ENCODE measurements around the gene CRYGC.
"Not testable (repeated sequence)": the region's sequence is repeated elsewhere in the genome, so short reads cannot be mapped to it uniquely, and the experiment has no call there.

CRYGC gene

DNA sequence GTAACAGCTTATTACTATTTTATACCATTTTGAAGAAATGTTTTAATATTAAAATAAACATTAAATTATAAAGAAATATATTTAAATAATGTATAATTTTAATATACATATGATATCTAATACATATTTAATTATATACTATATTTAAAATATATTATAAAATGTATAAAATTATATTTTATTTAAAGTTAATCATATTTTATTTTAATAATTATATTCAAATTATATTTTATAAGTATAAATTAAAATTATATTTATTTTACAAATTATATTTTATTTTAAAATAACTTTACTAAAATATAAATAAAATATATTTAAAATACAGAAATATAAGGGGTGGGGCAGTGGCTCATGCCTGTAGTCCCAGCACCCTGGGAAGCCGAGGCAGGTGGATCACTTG lies 7.4 kb downstream of the CRYGC start:
- no peaks in the 10 kb centered on the region for H3K36me3 Mint-ChIP-seq
- H3K27me3 Mint-ChIP-seq = peaks cover 12% of the 10 kb centered on the region
- no peaks in the 10 kb centered on the region for H3K9me3 Mint-ChIP-seq (ENCODE audit: low read depth)
- H3K4me3 Mint-ChIP-seq = no peak overlapping the region
- no peak overlapping the region for H3K27ac Mint-ChIP-seq
- H3K4me1 Mint-ChIP-seq (ENCODE audit: low read depth) = peaks cover 5% of the 10 kb centered on the region

DNA sequence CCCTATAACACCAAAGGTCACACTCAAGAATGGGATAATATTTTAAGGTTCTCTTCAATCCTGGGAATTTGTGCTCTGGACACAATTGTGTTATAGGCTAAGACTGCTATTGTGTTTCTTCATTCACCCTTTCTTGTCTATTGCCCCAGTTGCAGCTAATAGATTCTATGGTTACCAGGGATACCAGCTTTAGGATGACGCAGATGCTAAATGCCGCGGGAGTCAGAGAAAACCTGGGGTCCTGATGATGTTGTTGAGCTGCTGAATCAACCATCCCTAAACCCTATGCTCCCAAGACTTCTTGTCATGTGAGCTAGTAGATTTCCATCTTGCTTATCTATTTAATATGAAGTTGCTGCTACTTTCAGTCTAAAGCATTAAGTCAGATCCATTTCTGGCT lies 10.7 kb downstream of the CRYGC start:
- Mint-ChIP-seq H3K27me3 (peaks cover 2% of the 10 kb centered on the region), H3K36me3 (no peaks in the 10 kb centered on the region), H3K9me3 (ENCODE audit: low read depth) (no peaks in the 10 kb centered on the region), H3K4me3 (no peak overlapping the region), H3K4me1 (ENCODE audit: low read depth) (peaks cover 1% of the 10 kb centered on the region), H3K27ac (no peak overlapping the region)

DNA sequence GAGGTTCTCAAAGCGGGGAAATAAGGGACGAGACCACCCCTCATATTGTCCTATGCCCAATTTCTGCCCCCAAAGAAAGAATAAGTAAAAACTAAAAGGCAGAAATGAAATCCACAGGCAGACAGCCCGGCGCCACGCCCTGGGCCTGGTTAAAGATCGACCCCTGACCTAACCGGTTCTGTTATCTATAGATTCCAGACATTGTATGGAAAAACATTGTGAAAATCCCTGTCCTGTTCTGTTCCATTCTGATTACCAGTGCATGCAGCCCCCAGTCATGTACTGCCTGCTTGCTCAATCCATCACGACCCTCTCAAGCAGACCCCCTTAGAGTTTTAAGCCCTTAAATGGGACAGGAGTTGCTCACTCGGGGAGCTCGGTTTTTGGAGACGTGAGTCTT lies 12.2 kb downstream of the CRYGC start:
- not testable (repeated sequence) for H3K9me3 Mint-ChIP-seq (ENCODE audit: low read depth); H3K27ac Mint-ChIP-seq; H3K4me3 Mint-ChIP-seq; H3K4me1 Mint-ChIP-seq (ENCODE audit: low read depth); H3K36me3 Mint-ChIP-seq; H3K27me3 Mint-ChIP-seq

DNA sequence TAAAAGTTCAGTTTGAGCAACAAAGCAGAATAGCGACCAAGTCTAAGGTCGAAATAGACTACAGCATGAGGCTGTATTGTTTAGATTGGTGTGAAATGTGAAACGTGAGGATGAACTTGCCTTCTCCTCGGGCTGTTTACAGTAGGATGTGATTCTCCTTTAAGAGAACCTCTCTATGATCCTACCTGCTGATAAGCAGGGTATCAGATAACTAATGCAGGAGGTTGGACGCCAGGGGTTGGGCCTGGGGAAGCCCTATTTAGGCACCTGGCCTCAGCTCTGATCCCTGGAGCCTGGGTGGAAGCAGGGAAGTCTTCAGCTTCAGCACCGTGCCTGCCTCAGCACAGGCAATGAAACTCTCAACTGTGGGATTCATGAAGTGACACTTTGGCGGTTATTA lies 16.7 kb downstream of the CRYGC start:
- Mint-ChIP-seq H3K4me3 (no peak overlapping the region), H3K9me3 (ENCODE audit: low read depth) (no peaks in the 10 kb centered on the region), H3K27ac (no peak overlapping the region), H3K27me3 (no peaks in the 10 kb centered on the region), H3K36me3 (no peaks in the 10 kb centered on the region), H3K4me1 (ENCODE audit: low read depth) (no peaks in the 10 kb centered on the region)

DNA sequence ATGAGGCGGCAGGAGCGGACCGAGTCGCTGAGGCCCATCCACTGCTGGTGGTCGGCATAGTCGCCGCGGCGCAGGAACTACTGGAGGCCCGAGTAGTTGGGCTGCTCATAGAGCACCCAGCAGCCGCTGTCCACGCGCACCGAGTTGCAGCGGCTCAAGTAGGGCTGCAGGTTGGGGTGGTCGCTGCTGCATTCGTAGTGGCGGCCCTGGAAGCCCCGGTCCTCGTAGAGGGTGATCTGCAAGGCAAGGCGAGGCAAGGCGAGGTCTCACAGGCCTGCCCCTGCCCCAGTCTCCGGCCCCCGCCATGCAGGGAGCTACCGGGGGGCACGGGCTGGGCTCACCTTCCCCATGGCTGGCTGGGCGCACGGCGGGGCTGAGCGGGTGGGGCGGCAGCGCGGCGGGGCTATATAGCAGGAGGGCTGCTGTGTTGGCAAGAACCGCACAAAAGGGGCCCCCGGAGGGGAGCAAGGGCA lies 17.3 kb downstream of the CRYGC start:
- H3K4me1 Mint-ChIP-seq (ENCODE audit: low read depth); H3K4me3 Mint-ChIP-seq; H3K36me3 Mint-ChIP-seq; H3K9me3 Mint-ChIP-seq (ENCODE audit: low read depth); H3K27me3 Mint-ChIP-seq; H3K27ac Mint-ChIP-seq: not testable (repeated sequence)

DNA sequence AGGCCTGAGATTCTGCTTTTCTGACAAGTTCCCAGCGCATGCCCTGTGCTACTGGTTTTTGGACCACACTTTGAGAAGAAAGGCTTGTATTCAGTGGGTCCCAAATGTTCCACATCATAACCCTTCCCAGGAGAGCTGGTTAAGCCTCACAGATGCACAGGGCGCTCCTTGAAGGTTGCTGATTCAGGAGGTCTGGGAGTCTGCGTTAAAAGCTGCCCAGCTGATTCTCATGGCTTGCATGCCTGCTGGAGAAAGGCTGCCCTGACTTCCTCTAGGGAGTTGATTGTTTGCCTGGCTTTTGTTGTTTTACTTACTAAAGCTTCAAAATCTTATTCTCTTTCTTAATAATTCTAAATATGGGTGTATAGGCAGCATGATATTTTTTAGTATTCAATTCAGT lies 26.0 kb downstream of the CRYGC start:
- Mint-ChIP-seq H3K27me3 (peaks cover 9% of the 10 kb centered on the region), H3K36me3 (no peaks in the 10 kb centered on the region), H3K4me3 (no peak overlapping the region), H3K9me3 (ENCODE audit: low read depth) (peaks cover 4% of the 10 kb centered on the region), H3K27ac (no peak overlapping the region), H3K4me1 (ENCODE audit: low read depth) (peaks cover 14% of the 10 kb centered on the region)

DNA sequence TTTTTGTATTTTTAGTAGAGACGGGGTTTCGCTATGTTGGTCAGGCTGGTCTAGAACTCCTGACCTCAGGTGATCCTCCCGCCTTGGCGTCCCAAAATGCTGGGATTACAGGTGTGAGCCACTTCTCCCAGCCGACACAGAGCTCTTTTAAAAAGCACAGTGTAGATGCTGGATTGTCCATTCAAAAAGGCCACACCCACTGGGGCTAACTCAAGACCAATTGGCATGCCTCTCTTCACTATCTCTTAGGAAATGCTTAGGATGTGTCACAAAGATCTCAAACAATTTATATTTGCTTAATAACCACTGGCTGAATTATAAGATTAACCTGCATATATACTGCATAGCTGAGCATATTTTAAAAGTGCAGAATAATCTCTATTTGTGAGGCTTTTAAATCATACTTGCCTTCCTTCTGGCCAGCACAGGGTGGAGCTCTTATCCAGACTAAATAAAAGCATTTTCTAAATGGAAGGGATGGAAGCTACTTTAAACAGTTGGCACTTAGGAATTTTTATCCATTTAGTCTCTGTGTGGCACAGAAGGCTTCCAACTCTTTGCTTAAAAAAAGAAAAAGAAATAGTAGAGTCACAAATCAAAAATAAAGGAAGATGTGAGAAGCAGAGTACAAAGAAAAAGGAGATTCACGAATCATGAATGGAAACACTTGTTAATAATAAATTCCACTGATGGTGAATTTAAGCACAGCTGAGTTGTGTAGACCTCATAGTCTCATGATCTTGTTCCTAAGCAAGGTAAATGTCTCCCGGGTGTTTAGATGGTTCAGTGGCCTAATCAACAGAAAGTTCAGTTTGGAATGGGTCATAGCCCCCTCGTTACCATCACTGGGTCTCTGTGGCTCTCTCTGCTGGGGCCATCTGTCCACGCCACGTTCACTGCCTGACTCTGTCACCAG lies 27.7 kb downstream of the CRYGC start:
- H3K27ac Mint-ChIP-seq = no peak overlapping the region
- H3K36me3 Mint-ChIP-seq = no peaks in the 10 kb centered on the region
- H3K9me3 Mint-ChIP-seq (ENCODE audit: low read depth) = peaks cover 4% of the 10 kb centered on the region
- H3K4me1 Mint-ChIP-seq (ENCODE audit: low read depth) = peaks cover 14% of the 10 kb centered on the region
- peaks cover 8% of the 10 kb centered on the region for H3K27me3 Mint-ChIP-seq
- H3K4me3 Mint-ChIP-seq = no peak overlapping the region

DNA sequence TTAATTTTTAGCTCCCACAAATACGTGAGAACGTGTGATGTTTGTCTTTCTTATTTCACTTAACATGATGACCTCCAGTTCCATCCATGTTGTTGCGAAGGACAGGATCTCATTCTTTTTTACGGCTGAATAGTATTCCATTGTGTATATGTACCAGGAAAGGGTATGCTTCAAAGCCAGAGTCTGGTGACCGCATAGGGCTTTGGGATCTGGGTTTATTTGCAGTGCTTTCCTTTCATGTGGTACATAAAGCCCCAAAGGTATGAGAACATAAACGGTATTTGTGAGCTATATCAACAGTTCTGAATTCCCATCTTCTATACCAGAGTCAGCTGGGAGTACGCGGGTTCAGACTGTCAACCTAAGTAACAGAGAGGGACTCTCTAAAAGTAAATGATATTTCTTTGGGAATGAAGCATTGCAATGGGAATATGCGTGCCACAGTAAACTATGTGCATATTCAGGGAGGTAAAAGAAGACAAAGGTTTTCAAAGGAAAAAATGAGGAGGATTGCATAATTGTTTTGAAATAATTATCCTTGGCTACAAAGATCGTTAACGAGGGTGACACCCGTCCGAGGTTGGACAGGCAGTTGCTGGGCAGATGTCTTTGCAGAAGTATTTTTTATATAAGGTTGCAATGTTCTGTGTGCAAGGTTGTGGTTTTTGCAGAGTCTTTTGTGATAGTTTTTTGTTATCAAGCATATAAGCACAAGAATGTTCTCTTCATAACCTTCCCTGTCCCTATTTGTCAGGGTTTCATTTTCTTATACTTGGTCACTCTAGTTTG lies 29.8 kb downstream of the CRYGC start:
- Mint-ChIP-seq H3K27ac (no peak overlapping the region), H3K36me3 (no peaks in the 10 kb centered on the region), H3K27me3 (peaks cover 3% of the 10 kb centered on the region), H3K4me1 (ENCODE audit: low read depth) (peaks cover 14% of the 10 kb centered on the region), H3K4me3 (no peak overlapping the region), H3K9me3 (ENCODE audit: low read depth) (peaks cover 4% of the 10 kb centered on the region)

DNA sequence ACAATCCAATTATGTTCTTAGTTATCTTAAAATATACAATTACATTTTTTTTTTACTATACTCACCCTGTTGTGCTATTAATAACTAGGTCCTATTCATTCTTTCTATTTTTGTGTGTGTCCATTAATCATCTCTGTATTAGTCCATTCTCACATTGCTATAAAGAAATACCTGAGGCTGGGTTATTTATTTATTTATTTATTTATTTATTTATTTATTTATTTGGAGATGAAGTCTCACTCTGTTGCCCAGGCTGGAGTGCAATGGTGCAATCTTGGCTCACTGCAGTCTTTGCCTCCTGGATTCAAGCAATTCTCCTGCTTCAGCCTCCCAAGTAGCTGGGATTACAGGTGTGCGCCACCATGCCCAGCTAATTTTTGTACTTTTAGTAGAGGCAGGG lies 30.9 kb downstream of the CRYGC start:
- not testable (repeated sequence) for H3K27ac Mint-ChIP-seq; H3K27me3 Mint-ChIP-seq; H3K9me3 Mint-ChIP-seq (ENCODE audit: low read depth); H3K36me3 Mint-ChIP-seq; H3K4me3 Mint-ChIP-seq
- H3K4me1 Mint-ChIP-seq (ENCODE audit: low read depth) = peaks cover 14% of the 10 kb centered on the region

DNA sequence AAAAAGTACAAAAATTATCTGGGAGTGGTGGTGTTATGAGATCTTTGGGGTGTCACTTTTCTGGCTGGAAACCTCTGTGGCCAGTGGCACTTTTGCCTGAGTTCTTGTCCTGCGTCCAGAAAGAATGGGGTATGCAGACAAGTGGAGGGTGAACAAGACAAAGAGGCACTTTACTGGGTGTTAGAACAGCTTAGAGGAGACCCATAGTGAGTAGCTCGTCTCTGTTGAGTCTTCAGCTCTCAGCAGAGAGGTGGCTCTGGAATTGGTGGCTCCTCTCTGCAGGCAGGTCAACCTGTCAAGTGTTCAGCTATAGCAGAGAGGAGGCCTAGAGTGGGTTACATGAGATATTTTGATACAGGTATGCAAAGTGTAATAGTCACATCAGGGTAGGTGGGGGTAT lies 31.4 kb downstream of the CRYGC start:
- H3K27ac Mint-ChIP-seq = no peak overlapping the region
- H3K9me3 Mint-ChIP-seq (ENCODE audit: low read depth) = peaks cover 4% of the 10 kb centered on the region
- peaks cover 14% of the 10 kb centered on the region for H3K4me1 Mint-ChIP-seq (ENCODE audit: low read depth)

DNA sequence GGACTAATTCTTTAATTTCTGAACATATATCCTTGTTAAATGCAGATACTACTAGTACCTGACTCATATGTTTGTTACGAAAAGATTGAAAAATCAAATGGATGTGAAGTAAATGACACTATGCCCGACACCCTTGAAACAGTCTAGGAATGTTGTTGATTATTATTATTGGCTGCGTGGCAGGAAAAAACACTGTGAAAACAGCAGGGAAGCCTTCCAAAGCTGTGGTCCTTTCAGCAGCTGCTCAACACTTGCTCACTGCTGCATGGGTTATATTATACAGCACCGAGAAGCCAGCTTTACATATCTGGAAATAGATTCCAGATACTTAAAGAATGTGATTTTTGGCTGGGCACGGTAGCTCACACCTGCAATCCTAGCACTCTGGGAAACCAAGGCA lies 31.8 kb downstream of the CRYGC start:
- Mint-ChIP-seq H3K4me1 (ENCODE audit: low read depth) (peaks cover 14% of the 10 kb centered on the region), H3K4me3 (no peak overlapping the region), H3K27ac (no peak overlapping the region), H3K9me3 (ENCODE audit: low read depth) (peaks cover 4% of the 10 kb centered on the region), H3K36me3 (no peaks in the 10 kb centered on the region), H3K27me3 (peaks cover 3% of the 10 kb centered on the region)

More for the DNA sequence above, 31.4 kb downstream of the CRYGC start:
- Mint-ChIP-seq H3K27me3 (peaks cover 3% of the 10 kb centered on the region), H3K36me3 (no peaks in the 10 kb centered on the region), H3K4me3 (no peak overlapping the region)

DNA sequence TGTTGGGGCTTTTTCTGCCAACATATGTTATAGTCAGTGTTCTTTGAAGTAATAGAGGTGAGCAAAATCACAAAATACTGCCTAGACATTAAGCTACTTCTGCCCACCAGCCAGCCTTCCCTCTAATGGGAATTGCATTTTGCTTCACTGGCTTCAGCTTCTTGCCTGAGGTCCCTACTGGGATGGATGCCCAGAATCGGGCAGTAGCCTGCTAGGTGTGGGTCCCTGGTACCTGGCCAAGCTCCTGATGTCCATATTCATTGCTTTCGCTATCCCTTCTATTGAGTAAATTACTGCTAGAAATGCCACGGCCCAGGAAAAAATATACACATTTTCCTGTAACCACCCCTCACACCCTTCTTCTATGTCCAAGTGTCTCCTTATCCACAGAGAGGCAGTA lies 32.3 kb downstream of the CRYGC start:
- no peak overlapping the region for H3K4me3 Mint-ChIP-seq
- H3K36me3 Mint-ChIP-seq = no peaks in the 10 kb centered on the region
- peaks cover 14% of the 10 kb centered on the region for H3K4me1 Mint-ChIP-seq (ENCODE audit: low read depth)
- peaks cover 4% of the 10 kb centered on the region for H3K9me3 Mint-ChIP-seq (ENCODE audit: low read depth)
- no peak overlapping the region for H3K27ac Mint-ChIP-seq
- peaks cover 3% of the 10 kb centered on the region for H3K27me3 Mint-ChIP-seq

DNA sequence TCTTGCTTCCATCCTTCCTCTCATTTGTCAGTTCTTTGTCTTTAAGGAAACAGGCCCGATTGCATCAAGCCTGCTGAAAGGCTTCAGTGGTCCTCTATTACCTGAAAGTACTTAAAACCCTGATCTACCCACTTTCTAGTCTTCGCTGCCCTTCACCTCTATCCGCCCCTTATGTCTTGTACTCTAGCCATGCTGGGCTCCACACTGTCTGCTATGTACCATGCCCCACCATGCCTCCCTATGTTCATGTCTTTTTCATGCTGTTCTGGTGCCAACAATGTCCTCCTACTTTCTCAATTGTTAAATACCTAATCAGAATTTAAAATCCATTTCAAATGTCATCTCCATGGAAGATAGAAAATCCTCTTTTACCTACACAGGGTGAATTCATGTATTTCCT lies 33.5 kb downstream of the CRYGC start:
- Mint-ChIP-seq H3K4me3 (no peak overlapping the region), H3K36me3 (no peaks in the 10 kb centered on the region), H3K27me3 (peaks cover 1% of the 10 kb centered on the region), H3K9me3 (ENCODE audit: low read depth) (peaks cover 4% of the 10 kb centered on the region), H3K4me1 (ENCODE audit: low read depth) (peaks cover 6% of the 10 kb centered on the region), H3K27ac (no peak overlapping the region)

DNA sequence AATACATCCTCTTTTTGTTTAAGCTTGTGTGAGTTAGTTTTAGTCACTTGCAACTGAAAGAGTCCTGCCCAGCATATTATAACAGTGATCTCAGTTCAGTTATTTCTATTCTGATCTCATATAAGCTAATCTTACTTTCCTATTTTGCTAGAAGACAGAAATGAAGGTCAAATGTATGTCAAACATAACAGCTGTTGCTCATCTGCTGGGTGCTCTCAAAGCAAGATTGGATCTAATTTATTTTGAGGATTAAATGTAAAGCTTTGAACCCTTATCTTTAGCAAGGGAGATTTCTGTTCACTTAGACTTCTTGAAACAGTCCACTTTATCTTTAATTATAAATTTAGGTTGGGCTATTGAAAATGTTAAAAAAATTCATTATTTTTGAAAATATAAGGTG lies 36.5 kb downstream of the CRYGC start:
- Mint-ChIP-seq H3K9me3 (ENCODE audit: low read depth) (peaks cover 5% of the 10 kb centered on the region), H3K27me3 (no peaks in the 10 kb centered on the region), H3K4me1 (ENCODE audit: low read depth) (no peaks in the 10 kb centered on the region), H3K4me3 (no peak overlapping the region), H3K36me3 (no peaks in the 10 kb centered on the region), H3K27ac (no peak overlapping the region)

DNA sequence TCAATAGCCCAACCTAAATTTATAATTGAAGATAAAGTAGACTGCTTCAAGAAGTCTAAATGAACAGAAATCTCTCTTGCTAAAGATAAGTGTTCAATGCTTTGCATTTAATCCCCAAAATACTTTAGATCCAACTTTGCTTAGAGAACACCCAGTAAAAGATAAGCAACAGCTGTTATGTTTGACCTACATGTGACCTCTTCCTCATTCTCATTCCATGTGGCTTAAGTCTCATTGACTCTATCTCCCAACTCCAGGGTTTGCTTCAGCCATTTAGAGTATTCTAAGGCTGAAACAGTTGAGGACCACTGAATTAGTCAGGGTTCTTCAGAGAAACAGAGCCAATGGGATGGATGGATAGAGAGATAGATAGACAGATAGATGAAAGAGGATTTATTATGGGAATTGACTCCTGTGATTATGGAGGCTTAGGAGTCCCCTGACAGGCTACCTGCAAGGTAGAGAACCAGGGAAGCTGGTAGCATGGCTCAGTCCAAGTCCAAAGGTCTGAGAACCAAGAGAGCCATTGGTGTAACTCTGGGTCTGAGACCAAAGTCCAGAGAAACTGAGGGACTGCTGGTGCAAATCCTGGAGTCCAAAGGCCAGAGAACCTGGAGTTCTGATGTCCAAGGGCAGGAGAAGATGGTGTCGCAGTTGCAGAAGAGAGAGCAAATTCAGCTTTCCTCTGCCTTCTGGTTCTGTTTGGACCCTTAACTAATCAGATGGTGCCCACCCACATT lies 37.4 kb downstream of the CRYGC start:
- Mint-ChIP-seq H3K4me3 (no peak overlapping the region), H3K27me3 (no peaks in the 10 kb centered on the region), H3K4me1 (ENCODE audit: low read depth) (no peaks in the 10 kb centered on the region), H3K9me3 (ENCODE audit: low read depth) (peaks cover 5% of the 10 kb centered on the region), H3K36me3 (no peaks in the 10 kb centered on the region), H3K27ac (no peak overlapping the region)
